Renal cortex interstitium (tissue), 11 donors: ENCODE measurements around the gene PPP1R9A. TPM values are rescaled to one million over a fixed set of nuclear protein-coding genes. Genes with fewer than 3 reads are reported as not detected.

Source experiments
- DNase-seq, 11 donors: peaks; one replicate each; pipeline ENCODE4 v3.0.0-alpha.2; 2013; ENCODE audit warnings: low read depth in 9 of 11, low spot score in 4 of 11; ENCODE audit errors: extremely low read depth in 1 of 11
- polyA plus RNA-seq, 3 donors: library from polyadenylated mRNA; unstranded; fragments of 120-200 nt; gene quantifications; one replicate each; pipeline ENCODE4 v1.2.1, GENCODE V29; 2013; ENCODE audit not compliant: insufficient read length in 3 of 3

PPP1R9A gene
- polyA plus RNA-seq, 3 donors: 30.4 to 37.1 (median 32.7) TPM

DNA sequence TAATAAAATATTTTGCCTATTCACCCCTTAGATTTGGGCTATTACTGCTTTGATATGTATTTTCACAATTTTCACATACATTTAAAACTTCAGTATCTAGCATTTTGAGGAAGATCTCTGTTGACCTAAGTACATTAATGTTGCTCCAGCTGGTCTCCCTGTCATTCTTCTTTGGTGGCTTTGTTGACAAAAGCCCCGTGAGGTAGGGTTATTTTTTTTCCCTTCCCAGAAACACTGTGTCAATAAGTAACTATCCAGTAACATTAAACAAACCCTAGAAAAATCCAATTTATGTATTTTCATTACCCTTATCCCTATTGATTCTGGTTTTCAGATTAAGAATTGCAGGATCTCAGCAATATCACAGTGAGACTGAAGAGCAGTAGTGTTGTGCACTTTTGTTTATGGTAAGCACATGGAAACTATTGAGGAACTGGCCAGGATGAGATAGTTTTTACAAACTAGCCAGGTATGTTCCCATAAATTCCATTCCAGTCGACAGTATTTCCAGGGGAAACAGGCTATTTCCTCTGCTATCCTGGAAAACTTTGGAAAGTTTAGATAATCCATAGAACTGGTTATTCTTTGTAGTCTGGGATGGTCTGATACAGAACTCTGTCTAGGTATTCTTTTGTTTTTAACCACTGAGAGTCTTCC is 218.8 kb downstream of the PPP1R9A start:
- no peak for DNase-seq

DNA sequence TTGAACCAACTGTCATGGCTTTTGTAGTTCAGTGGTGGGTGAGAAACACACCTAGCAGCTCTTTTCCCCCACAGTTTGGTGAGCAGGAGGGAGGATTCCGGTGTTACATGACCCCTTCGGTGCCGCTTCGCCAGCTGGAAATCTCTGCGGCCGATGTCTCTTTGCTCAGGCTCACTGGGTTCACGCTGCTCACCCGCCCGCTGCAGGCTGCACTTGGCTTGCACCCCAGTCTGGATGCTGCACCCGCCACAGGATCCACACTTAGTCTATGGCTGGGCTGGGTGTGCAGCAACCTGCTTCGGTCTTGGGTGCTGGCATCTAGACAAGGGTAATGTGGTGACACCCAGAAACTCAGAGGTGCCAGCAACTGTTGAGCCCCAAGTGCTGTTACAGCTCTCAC is 225.1 kb downstream of the PPP1R9A start:
- no peak for DNase-seq

DNA sequence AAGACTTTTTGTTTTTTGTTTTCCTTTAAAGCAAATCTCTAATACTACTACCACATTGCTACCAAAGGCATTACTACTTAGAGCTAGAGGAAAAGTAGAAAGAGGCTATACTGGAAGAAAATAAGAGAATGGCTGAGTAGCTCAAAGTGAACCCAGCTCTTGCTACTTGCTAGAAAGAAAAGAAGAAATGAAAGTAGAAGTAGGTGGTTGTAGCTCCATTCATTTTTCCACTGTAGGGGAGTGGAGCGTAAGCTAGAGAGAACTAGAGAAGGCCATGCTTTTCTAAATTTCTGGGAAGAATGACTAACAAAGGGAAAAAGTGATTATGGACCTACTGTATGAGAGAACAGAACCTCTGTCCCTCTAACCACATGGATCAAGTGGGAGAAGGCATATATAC is 232.5 kb downstream of the PPP1R9A start:
- DNase-seq: no peak

GRCh38 chr7:95141755-95142154 is 234.4 kb downstream of the PPP1R9A start:
- DNase-seq: no peak

GRCh38 chr7:95144256-95144655 is 236.9 kb downstream of the PPP1R9A start:
- DNase-seq: no peak

GRCh38 chr7:95155965-95156364 is 248.6 kb downstream of the PPP1R9A start:
- DNase-seq: no peak

DNA sequence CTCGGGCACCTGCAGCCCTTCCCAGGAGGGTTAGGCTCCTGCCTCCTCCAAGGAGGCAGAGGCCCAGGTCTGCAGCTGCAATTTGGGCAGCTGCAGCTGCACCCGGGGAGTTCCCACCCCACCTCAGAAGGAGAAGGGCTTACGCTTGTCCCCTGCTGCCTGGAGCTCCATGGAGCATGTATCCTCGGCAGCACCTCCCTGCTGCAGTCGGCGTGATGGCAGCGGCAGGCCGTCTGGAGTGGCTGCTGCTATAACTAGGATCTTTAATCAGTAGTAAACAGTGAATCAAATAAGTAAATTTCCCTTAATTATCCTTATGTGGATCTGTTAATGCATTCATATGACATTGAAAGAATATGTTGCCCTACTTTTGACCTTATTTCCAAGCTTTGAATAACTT is 250.0 kb downstream of the PPP1R9A start:
- DNase-seq: no peak

- no peak for DNase-seq
Observed at GRCh38 chr7:95169678-95170077, 262.3 kb downstream of the PPP1R9A start.

DNA sequence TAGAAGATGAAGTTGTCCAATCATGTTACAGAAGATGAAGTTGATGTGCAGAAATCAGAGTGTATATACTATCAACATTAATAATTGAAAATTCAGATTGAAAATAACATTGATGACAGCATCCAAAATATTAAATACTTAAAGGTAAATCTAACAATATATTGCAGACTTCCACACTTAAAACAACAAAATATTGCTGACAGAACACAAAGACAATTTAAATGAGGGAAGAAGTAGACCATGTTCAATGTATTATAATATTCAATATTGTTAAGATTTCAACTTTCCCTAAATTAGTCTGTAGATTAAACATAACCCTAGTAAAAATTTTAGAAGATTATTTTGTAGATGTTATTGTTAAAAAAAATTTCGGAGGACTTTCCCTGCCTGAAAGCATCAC is 265.0 kb downstream of the PPP1R9A start:
- DNase-seq: no peak

DNA sequence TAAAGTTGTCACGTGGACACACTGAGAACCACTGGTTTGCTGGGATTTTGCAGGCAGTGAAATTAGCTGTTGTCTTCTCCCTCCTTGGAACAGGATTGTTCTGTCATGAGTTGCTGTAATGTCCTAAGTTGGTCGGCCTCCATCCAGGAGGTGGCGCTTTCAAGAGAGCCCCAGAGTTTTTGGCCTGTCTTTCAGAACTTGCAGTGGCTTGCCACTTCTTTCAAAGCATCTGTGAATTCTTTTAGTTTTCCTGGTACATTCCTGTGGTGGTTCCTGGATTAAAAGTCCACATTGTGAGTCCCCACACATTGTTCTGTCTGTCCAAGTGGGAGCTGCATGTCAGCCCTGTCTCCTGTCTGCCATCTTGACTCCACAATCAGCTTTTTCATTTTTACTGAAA is 283.1 kb downstream of the PPP1R9A start:
- no peak for DNase-seq

- DNase-seq: no peak
Observed at GRCh38 chr7:95191795-95192194, 284.4 kb downstream of the PPP1R9A start.

DNA sequence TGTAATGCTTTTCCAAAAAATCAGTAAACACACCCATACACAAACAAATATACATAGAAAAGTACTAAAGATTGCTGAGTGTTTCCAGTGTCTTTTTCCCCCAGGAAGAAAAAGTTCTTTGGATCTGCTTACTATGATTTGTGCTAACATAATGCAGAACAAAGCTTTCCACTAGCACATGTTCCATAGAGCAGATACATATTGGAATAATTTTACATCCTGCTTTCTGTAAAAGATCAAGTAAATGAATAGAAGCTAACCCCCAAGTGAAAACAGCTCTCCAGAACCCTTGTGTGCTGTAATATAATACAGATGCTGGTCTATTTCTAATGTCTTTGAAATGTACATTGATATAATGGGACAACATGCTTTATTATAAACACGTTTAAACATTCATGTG is 291.5 kb downstream of the PPP1R9A start:
- no peak for DNase-seq

DNA sequence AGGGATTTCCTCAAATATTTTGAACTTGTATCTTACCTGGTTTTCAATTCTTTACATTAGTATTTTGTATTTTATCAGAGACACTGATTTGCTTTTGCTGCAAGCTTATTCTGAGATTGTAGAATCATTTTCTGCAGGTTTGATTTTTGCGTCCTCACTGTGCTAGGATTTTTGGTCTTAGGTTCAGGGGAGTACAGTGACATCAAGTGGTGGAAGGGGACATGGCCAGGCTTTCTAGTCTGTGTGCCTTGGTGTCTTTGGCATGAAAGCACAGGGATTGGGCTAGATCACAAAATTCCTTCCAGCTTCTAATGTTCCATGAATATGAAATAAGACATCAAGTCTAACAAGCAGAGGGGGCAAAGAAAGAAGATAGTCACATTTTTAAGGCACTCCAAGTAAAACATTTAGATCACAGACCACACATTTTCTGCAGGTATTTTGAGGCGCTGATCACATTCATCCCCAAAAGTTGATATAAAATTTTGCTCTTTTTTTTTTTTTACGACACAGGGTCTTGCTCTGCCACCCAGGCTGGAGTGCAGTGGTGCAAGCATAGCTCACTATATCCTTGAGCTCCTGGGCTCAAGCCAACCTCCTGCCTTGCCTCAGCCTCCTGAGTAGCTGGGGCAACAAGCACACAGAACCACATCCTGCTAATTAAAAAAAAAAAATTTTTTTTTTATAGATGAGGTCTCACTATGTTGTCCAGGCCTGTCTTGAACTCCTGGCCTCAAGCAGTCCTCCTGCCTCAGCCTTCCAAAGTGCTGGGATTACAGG is 292.6 kb downstream of the PPP1R9A start:
- peak; percentile 35 to 75 (median 46) for DNase-seq

DNA sequence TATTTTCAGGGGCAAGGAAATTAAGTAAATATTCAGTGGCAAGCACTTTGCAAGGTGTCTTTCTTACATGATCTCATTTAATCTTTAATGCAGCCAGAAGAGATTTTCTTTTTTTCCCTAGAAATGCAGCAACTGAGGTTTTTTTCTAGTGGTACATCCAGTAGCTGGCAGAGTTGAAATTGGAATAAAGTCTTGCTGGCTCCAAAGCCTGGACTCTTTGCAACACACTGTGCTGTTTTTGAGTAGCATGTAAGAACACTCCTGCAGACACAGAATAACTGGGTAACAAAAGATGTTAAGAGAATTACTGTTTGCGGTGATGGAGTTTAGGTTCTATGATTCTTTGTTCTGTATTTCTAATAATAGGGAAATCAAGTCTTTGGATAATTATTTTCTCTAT is 293.3 kb downstream of the PPP1R9A start:
- DNase-seq: no peak

DNA sequence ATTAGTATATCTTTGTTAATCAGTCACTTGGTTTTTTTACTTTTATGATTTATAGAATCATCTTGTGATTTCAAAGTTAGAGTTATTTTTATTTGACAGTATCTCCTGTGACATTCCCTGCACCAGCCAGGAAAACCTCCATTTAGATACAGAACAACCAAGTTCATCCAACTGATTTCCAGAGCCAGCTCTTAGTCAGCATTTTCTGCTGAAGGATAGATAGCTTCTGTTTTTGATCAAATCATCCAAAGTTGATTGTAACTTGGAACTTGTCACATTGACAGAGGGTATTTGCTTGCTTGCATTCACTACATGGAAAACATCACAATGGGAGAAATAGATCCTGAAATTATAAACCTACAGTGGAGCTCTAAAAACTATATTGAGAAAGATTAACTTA is 294.3 kb downstream of the PPP1R9A start:
- no peak for DNase-seq

DNA sequence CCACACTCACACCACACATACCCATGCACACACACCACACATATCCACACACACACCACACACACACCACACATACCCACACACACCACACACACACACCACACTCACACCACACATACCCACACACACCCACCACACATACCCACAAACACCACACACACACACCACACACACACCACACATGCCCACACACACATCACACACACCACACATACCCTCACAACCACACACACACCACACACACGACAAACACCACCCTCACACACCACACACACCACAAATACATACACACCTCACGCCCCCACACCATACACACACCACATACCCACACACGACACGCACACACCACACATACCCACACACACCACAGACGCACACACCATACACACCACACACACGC is 297.2 kb downstream of the PPP1R9A start:
- DNase-seq: no peak

GRCh38 chr7:95205665-95206225 is 298.4 kb downstream of the PPP1R9A start:
- no peak for DNase-seq

DNA sequence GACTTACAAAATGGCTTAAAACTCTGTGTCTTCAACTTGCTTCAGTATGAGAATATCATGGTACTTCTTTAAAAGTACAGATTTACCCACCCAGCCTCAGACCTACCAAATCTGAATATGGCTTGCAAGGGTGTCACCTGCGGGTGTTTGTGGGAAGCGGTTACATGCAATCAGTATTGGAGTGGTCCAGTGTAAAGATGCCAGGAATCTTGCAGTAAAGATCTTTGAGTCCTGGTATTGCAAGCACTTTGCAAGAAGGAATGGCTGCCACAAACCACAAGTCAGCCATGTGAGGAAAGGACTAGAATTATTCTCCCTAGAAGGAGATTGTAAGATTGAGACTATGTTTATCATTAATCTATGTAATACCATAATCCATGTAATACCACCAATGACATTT is 301.9 kb downstream of the PPP1R9A start:
- no peak for DNase-seq

GRCh38 chr7:95209788-95210187 is 302.4 kb downstream of the PPP1R9A start:
- DNase-seq: no peak

DNA sequence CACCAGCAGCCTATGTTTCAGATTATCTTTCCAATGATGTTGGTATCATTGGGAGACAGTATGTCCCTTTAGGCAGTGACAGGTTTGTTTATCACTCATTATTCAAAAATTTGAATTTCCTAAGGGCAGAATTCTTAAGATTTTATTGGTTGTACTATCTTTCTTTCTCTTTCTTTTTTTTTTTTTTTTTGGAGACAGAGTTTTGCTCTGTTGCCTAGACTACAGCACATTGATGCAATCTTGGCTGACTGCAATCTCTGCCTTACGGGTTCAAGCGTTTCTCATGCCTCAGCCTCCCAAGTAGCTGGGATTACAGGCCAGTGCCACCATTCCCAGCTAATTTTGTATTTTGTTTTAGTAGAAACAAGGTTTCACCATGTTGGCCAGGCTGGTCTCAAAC is 305.8 kb downstream of the PPP1R9A start:
- DNase-seq: no peak
